Cerebellar cortex (tissue), 1 donor: ENCODE measurements around the gene XKR8.
"Not testable (repeated sequence)": the region's sequence is repeated elsewhere in the genome, so short reads cannot be mapped to it uniquely, and the experiment has no call there.

Experiments
- DNase-seq: peaks from one replicate; pipeline ENCODE4 v3.0.0-alpha.2; 2015; ENCODE audit warnings: low spot score

Gene XKR8

GRCh38 chr1:27990920-27991537, 31.3 kb downstream of the XKR8 start:
- DNase-seq, result no peak

- DNase-seq, result no peak
Measured at GRCh38 chr1:27992276-27992675, 32.5 kb downstream of the XKR8 start.

GRCh38 chr1:27993241-27993640, 33.5 kb downstream of the XKR8 start:
- no peak for DNase-seq

GRCh38 chr1:27994060-27994459, 34.3 kb downstream of the XKR8 start:
- no peak for DNase-seq

- not testable (repeated sequence) for DNase-seq
Measured at GRCh38 chr1:27994526-27994925, 34.8 kb downstream of the XKR8 start.

- DNase-seq, result no peak
Measured at GRCh38 chr1:27999055-27999454, 39.3 kb downstream of the XKR8 start.

- no peak for DNase-seq
Measured at GRCh38 chr1:28002600-28002999, 42.8 kb downstream of the XKR8 start.

GRCh38 chr1:28003117-28003516, 43.3 kb downstream of the XKR8 start:
- DNase-seq, result not testable (repeated sequence)

- no peak for DNase-seq
Measured at GRCh38 chr1:28010969-28011368, 51.2 kb downstream of the XKR8 start.
